NB4 (cell line): ENCODE results near the gene GSDME.

Experiments
- CTCF ChIP-seq: IDR thresholded peaks from one replicate; pipeline ENCODE4 v1.5.1; 2012; ENCODE audit warnings: low read depth, low read length
- POLR2A ChIP-seq: IDR thresholded peaks from 2 replicates; pipeline ENCODE4 v1.6.1; 2011; ENCODE audit warnings: mild to moderate bottlenecking; ENCODE audit not compliant: insufficient read length; ENCODE audit errors: extremely low read depth

GRCh38 chr7:24737281-24737680 lies 20.0 kb downstream of the GSDME start:
- TF ChIP-seq CTCF (no peak), POLR2A (no peak)
